GM19351 (cell line): ENCODE measurements around the gene PSMA6.
"Not testable (repeated sequence)": the region's sequence is repeated elsewhere in the genome, so short reads cannot be mapped to it uniquely, and the experiment has no call there.

ENCODE experiments used
- ATAC-seq: cut with Tn5 transposase; IDR thresholded peaks from one replicate; pipeline ENCODE4 v1.9.1; 2021; ENCODE audit warnings: mild to moderate bottlenecking, moderate library complexity; ENCODE audit not compliant: unreplicated experiment

Gene PSMA6

GRCh38 chr14:35319509-35319908 lies 27.3 kb downstream of the PSMA6 start:
- ATAC-seq = no peak

GRCh38 chr14:35320472-35320871 lies 28.3 kb downstream of the PSMA6 start:
- no peak for ATAC-seq

GRCh38 chr14:35326375-35326774 lies 34.2 kb downstream of the PSMA6 start:
- no peak for ATAC-seq

GRCh38 chr14:35331605-35332516 lies 39.7 kb downstream of the PSMA6 start:
- ATAC-seq = peak; percentile 55

- ATAC-seq = no peak
These were observed 40.5 kb downstream of the PSMA6 start for GRCh38 chr14:35332517-35333263.

GRCh38 chr14:35333264-35333730 lies 41.1 kb downstream of the PSMA6 start:
- ATAC-seq = no peak

- no peak for ATAC-seq
These were observed 41.9 kb downstream of the PSMA6 start for GRCh38 chr14:35333797-35334743.

GRCh38 chr14:35335388-35336092 lies 43.4 kb downstream of the PSMA6 start:
- no peak for ATAC-seq

- not testable (repeated sequence) for ATAC-seq
These were observed 44.0 kb downstream of the PSMA6 start for GRCh38 chr14:35336171-35336493.

GRCh38 chr14:35336494-35337268 lies 44.5 kb downstream of the PSMA6 start:
- ATAC-seq = no peak

GRCh38 chr14:35337269-35338255 lies 45.4 kb downstream of the PSMA6 start:
- no peak for ATAC-seq

GRCh38 chr14:35338731-35339405 lies 46.7 kb downstream of the PSMA6 start:
- no peak for ATAC-seq

- ATAC-seq = no peak
These were observed 47.7 kb downstream of the PSMA6 start for GRCh38 chr14:35339761-35340406.

- no peak for ATAC-seq
These were observed 48.7 kb downstream of the PSMA6 start for GRCh38 chr14:35340616-35341453.

GRCh38 chr14:35341454-35341750 lies 49.2 kb downstream of the PSMA6 start:
- no peak for ATAC-seq

- no peak for ATAC-seq
These were observed 49.7 kb downstream of the PSMA6 start for GRCh38 chr14:35341751-35342488.
